ENCODE measurements around the gene TTC9.

DNA sequence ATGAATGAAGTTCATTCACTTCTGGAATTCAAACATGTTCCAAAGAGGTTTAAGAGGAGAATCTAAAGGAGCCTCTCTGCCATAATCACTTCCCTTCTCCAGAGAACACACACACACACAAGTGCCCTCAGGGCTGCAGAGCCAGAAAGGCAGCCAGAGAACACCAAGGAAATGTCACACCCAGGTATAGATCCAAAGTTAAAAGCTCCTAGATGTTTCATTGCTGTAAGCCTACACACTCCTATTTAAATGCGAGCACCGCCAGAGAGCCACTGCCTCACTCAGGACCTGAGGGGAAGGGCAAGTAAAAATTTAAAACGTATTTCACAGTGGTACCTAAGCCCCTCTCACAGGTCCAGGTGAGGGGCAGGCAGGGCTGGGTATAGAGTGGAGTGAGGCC, 82.4 kb downstream of the TTC9 start:
- no peak for TF ChIP-seq RARB (CRISPR knock-in tag; IDR thresholded peaks at IDR 0.05)
- TF ChIP-seq ISL1 (CRISPR knock-in tag; IDR thresholded peaks at IDR 0.05), result no peak
